Mucosa of descending colon (tissue), 3 donors: Measurements from ENCODE around the gene ARIH1. TPM values are rescaled to one million over a fixed set of nuclear protein-coding genes. Genes with fewer than 3 reads are reported as not detected.
A peak's percentile ranks its signal among the peaks of the same experiment; 100 is the strongest.
"Not testable (repeated sequence)": the region's sequence is repeated elsewhere in the genome, so short reads cannot be mapped to it uniquely, and the experiment has no call there.

ENCODE experiments used
- ATAC-seq: fragments of 200-7000 bp; cut with Tn5 transposase; one replicate; pipeline ENCODE4 v1.9.1; 2020; ENCODE audit warnings: mild to moderate bottlenecking, moderate library complexity
- DNase-seq, 3 donors: peaks; one replicate each; pipeline ENCODE4 v3.0.0-alpha.2; 2020
- H3K36me3 ChIP-seq: fragments of 200-600 bp; one replicate; pipeline ENCODE4 v1.8.0; 2021; ENCODE audit warnings: low read depth, mild to moderate bottlenecking
- H3K4me1 ChIP-seq: fragments of 200-600 bp; one replicate; pipeline ENCODE4 v1.8.0; 2021; ENCODE audit warnings: low read depth, mild to moderate bottlenecking
- H3K4me3 ChIP-seq: fragments of 200-600 bp; one replicate; pipeline ENCODE4 v1.8.0; 2021; ENCODE audit warnings: mild to moderate bottlenecking
- H3K9me3 ChIP-seq: fragments of 200-600 bp; one replicate; pipeline ENCODE4 v1.8.0; 2021; ENCODE audit warnings: mild to moderate bottlenecking
- intact Hi-C, 2 donors: fragments of 100-400 bp; cut with DNase I in 1 of 2; cut with micrococcal nuclease in 1 of 2; formaldehyde crosslinking; loops; one replicate each; pipeline versions ENCODE4 v1.11.0 to v1.11.1; 2022; cut with DNase I, micrococcal nuclease
- long read RNA-seq, 2 donors: library from polyadenylated mRNA; unstranded; transcript quantifications; one replicate each; pipeline ENCODE4 v2.0.0, GENCODE V29; 2019 to 2021
- total RNA-seq, 3 donors: library from RNA; stranded (reverse); fragmentation: NEBNext Ultra II Directional in 2 of 3; extraction: Animal tissue kit (Norgen Biotek cat#: 25700) in 2 of 3; gene quantifications; one replicate each; pipeline versions ENCODE4 v1.2.1 to v1.2.4, GENCODE V29; 2021 to 2023
- TF ChIP-seq, protein P1 (sequence below): fragments of 200-600 bp; IDR thresholded peaks from one replicate; pipeline ENCODE4 v1.8.0; 2022; ENCODE audit warnings: antibody characterized with exemption, mild to moderate bottlenecking
- donor health status: DM: no; HTN: no; CAD: no; lungs with moderate emphysema.
- donor health status: DM: no; HTN: no; CAD: no.
- donor health status: DM: no; HTN: yes; CAD: no.

Gene ARIH1, protein sequence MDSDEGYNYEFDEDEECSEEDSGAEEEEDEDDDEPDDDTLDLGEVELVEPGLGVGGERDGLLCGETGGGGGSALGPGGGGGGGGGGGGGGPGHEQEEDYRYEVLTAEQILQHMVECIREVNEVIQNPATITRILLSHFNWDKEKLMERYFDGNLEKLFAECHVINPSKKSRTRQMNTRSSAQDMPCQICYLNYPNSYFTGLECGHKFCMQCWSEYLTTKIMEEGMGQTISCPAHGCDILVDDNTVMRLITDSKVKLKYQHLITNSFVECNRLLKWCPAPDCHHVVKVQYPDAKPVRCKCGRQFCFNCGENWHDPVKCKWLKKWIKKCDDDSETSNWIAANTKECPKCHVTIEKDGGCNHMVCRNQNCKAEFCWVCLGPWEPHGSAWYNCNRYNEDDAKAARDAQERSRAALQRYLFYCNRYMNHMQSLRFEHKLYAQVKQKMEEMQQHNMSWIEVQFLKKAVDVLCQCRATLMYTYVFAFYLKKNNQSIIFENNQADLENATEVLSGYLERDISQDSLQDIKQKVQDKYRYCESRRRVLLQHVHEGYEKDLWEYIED
- 100 to 1,000 TPM; 109 to 205 (median 118) TPM for total RNA-seq
- long read RNA-seq, donor 1, full-length matches to known transcripts, result 19 of 24 reads
- long read RNA-seq, donor 1, partial matches to known transcripts, result 2 of 24 reads
- long read RNA-seq, donor 1, other reads (novel, unspliced or antisense), result 3 of 24 reads
- long read RNA-seq, donor 2, partial matches to known transcripts, result 0 of 1 reads
- long read RNA-seq, donor 2, other reads (novel, unspliced or antisense), result 1 of 1 reads

DNA sequence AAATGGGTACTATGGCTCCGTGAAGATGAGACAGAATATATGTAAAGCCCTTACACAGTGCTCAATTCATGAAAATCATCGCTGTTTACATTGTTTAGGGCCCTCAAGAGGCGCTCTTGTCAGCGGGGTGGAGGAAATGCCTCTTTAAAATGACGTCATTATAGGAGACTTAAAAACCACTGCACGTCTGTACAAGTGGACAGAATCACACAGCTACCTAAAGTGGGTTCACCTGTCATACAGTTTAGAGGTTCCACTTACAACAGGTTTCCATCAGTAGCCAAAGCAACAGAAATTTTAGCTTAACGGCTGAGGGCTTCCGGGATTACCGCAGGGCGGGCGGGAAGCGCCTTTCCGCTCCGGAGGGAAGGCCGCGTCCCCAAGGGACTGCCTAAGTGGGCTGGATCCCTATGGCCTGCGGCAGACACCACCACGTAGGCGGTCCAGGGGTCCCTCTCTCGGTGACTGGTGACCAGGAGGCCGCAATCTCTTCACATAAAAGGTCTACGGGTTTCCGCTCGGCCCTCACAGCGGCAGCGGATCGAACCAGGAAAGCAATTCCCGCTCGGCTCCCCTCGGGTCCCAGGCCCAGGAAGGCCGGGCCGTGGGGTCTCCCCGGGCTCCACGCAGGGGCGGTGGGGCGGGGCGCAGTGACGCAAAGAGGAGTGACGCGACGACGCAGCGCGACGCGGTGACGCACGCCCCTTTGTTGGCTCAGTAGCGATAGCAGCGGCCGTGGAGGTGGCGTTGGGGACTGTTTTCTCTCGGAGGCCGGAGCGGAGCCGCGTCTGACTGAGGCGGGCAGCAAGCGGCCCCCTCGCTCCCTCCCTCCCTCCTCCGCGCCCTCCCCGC is at the start of gene ARIH1:
TSS of gene ARIH1 (plus strand) at position 717 of the 852 bp plus-strand sequence. CDS start 310 bp downstream, outside the sequence.
- DNase-seq (peak; percentile 98 to 99 (median 98)), ATAC-seq (peak; percentile 97)
- H3K4me1 ChIP-seq, result peaks cover 29% of the 10 kb centered on the region
- H3K36me3 ChIP-seq, result no peaks in the 10 kb centered on the region
- no peaks in the 10 kb centered on the region for H3K9me3 ChIP-seq
- TF ChIP-seq, protein P1, sequence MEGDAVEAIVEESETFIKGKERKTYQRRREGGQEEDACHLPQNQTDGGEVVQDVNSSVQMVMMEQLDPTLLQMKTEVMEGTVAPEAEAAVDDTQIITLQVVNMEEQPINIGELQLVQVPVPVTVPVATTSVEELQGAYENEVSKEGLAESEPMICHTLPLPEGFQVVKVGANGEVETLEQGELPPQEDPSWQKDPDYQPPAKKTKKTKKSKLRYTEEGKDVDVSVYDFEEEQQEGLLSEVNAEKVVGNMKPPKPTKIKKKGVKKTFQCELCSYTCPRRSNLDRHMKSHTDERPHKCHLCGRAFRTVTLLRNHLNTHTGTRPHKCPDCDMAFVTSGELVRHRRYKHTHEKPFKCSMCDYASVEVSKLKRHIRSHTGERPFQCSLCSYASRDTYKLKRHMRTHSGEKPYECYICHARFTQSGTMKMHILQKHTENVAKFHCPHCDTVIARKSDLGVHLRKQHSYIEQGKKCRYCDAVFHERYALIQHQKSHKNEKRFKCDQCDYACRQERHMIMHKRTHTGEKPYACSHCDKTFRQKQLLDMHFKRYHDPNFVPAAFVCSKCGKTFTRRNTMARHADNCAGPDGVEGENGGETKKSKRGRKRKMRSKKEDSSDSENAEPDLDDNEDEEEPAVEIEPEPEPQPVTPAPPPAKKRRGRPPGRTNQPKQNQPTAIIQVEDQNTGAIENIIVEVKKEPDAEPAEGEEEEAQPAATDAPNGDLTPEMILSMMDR, result no peak
- peak within 1 kb of the TSS; percentile 77 for H3K4me3 ChIP-seq
- intact Hi-C loops, result no loop called here

DNA sequence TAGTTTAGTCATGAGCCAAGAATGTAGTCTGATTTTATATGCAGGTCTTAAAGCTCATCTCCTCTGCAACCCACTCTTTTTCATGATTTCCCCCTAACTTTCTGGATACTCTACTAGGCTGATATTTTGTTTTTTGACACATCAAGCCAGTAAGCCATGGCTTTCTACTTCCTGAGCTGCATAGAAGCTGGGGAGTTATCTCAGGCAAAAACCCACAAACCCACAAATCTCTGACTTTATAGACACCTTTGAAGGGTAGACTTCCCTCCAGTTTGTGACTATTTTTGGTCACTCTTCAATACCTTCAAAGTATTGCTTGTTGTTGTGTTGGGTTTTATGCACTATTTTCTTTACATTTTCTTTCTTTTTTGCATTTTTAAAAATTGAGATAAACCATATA is 47.4 kb upstream of the ARIH1 start:
- TF ChIP-seq, protein P1, result no peak
- no peaks in the 10 kb centered on the region for H3K4me1 ChIP-seq
- intact Hi-C loops, result no loop called here
- H3K4me3 ChIP-seq, result no peak overlapping the region
- DNase-seq (no peak), ATAC-seq (no peak)
- peaks cover 7% of the 10 kb centered on the region for H3K9me3 ChIP-seq
- H3K36me3 ChIP-seq, result no peaks in the 10 kb centered on the region

DNA sequence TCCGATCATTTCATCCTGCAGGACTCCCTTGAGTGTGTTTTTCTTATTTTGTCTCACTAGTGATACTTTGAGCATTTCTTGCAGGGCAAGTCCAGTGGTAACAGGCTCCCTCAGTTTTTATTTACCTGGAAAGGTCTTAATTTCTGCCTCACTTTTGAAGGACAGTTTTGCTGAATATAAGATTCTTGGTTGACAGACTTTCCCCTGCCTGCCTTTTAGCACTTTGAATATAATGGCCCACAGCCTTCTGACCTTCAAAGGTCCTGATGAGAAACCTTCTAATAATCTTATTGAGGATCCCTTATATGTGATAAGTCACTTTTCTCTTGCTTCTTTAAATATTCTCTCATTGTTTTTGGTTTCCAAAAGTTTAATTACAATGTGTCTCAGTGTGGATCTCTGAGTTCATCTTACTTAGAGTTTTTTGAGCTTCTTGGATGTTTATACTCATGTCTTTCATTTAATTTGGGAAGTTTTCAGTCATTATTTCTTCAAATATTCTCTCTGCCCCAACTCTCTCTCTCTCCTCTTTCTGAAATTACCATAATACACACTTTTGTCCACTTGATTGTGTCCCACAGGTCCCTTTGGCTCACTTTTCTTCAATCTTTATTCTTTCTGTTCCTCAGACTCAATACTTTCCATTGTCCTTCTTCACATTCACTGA is 36.3 kb upstream of the ARIH1 start:
- H3K36me3 ChIP-seq, result no peaks in the 10 kb centered on the region
- DNase-seq, result no peak
- ATAC-seq, result no peak
- no peaks in the 10 kb centered on the region for H3K4me1 ChIP-seq
- TF ChIP-seq, protein P1, result no peak
- intact Hi-C loops, result no loop called here
- peaks cover 17% of the 10 kb centered on the region for H3K9me3 ChIP-seq
- no peak overlapping the region for H3K4me3 ChIP-seq

DNA sequence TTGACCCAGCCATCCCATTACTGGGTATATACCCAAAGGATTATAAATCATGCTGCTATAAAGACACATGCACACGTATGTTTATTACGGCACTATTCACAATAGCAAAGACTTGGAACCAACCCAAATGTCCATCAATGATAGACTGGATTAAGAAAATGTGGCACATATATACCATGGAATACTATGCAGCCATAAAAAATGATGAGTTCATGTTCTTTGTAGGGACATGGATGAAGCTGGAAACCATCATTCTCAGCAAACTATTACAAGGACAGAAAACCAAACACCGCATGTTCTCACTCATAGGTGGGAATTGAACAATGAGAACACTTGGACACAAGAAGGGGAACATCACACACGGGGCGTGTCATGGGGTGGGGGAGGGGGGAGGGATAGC is 31.3 kb upstream of the ARIH1 start:
- DNase-seq, H3K36me3 ChIP-seq, ATAC-seq, H3K4me3 ChIP-seq, H3K9me3 ChIP-seq, H3K4me1 ChIP-seq, intact Hi-C loops: not testable (repeated sequence)

DNA sequence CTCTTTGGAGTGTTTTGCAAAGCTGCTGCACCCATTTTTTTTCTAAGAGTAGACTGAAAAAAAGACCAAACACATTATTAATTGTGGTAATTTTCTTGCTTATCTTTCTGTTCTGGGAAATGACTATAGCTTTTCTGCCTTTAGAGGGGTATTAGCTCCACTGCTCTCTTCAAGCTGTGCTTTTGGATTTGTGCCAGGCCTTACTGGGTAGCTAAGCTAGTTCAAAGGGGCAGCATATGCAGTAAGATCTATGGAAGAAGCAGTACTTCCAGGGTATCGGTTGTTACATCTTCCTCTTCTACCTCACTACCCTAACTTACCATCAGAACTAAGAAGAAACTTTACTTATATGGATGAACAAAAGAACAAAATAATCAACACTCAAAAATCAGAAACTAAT is 28.7 kb upstream of the ARIH1 start:
- intact Hi-C loops, result no loop called here
- no peak overlapping the region for H3K4me3 ChIP-seq
- ATAC-seq (no peak), DNase-seq (no peak)
- TF ChIP-seq, protein P1, result no peak
- H3K36me3 ChIP-seq, result no peaks in the 10 kb centered on the region
- H3K9me3 ChIP-seq, result no peaks in the 10 kb centered on the region
- no peaks in the 10 kb centered on the region for H3K4me1 ChIP-seq
